IMR-90 (cell line): ENCODE results near the gene FUBP1. TPM values are rescaled to one million over a fixed set of nuclear protein-coding genes. Genes with fewer than 3 reads are reported as not detected.

ENCODE experiments used
- ATAC-seq: fragments of 200-7000 bp; cut with Tn5 transposase; 2 replicates; pipeline ENCODE4 v1.9.1; 2020; ENCODE audit warnings: low read depth, mild to moderate bottlenecking, moderate library complexity
- BruUV-seq: library from RNA; stranded (reverse); fragments of 400-500 nt; replicated peaks from 2 replicates; lab custom pipeline; 2021; lab: Mats Ljungman, UMichigan
- CTCF ChIA-PET: fragments of 300-600 bp; formaldehyde crosslinking; extraction: SDS; loops from one replicate; lab custom pipeline; 2021; ENCODE audit warnings: antibody characterized with exemption; lab: Yijun Ruan, JAX
- POLR2A ChIA-PET: fragments of 300-600 bp; sonication (Branson Sonifier 250); formaldehyde crosslinking; loops from one replicate; lab custom pipeline; 2022; ENCODE audit warnings: antibody characterized with exemption; ENCODE audit not compliant: unreplicated experiment; lab: Charles Lee
- DNase-seq: peaks from one replicate; pipeline ENCODE4 v3.0.0; 2013
- H2AFZ ChIP-seq: replicated peaks from 2 replicates; pipeline ENCODE3; 2013; ENCODE audit warnings: low read length, mild to moderate bottlenecking; ENCODE audit not compliant: poor library complexity
- H2AK5ac ChIP-seq: 2 replicates; pipeline ENCODE4 v1.6.1; 2013; ENCODE audit warnings: low read depth, low read length, inconsistent platforms
- H2AK9ac ChIP-seq: replicated peaks from 2 replicates; pipeline ENCODE3; 2013; ENCODE audit warnings: mild to moderate bottlenecking, low read depth, low read length, moderate library complexity; ENCODE audit not compliant: poor library complexity
- H2BK120ac ChIP-seq: 2 replicates; pipeline ENCODE4 v1.6.1; 2013; ENCODE audit warnings: low read depth, low read length, inconsistent platforms
- H2BK15ac ChIP-seq: 3 replicates; pipeline ENCODE4 v1.6.1; 2013; ENCODE audit warnings: low read depth, low read length, inconsistent platforms
- H2BK20ac ChIP-seq: 2 replicates; pipeline ENCODE4 v1.6.1; 2013; ENCODE audit warnings: low read depth, mild to moderate bottlenecking, inconsistent platforms, low read length, moderate library complexity
- H2BK5ac ChIP-seq: 2 replicates; pipeline ENCODE4 v1.6.1; 2013; ENCODE audit warnings: mild to moderate bottlenecking, low read depth, low read length, inconsistent platforms; ENCODE audit not compliant: poor library complexity, severe bottlenecking
- H3K14ac ChIP-seq: replicated peaks from 2 replicates; pipeline ENCODE4 v1.6.1; 2013; ENCODE audit warnings: low read depth, low read length, inconsistent platforms
- H3K18ac ChIP-seq: 2 replicates; pipeline ENCODE4 v1.6.1; 2013; ENCODE audit warnings: low read depth, low read length, control low read depth
- H3K23ac ChIP-seq: 2 replicates; pipeline ENCODE4 v1.6.1; 2013; ENCODE audit warnings: low read depth, low read length, inconsistent platforms
- H3K27ac ChIP-seq: 2 replicates; pipeline ENCODE4 v1.5.1; 2013; ENCODE audit warnings: mild to moderate bottlenecking, control low read depth, low read length; ENCODE audit not compliant: insufficient read depth
- H3K27me3 ChIP-seq: 2 replicates; pipeline ENCODE4 v1.6.1; 2013; ENCODE audit warnings: low read length; ENCODE audit not compliant: control insufficient read depth, insufficient read depth
- H3K36me3 ChIP-seq: 2 replicates; pipeline ENCODE4 v1.6.1; 2013; ENCODE audit warnings: low read length, mixed read lengths; ENCODE audit not compliant: control insufficient read depth, insufficient read depth
- H3K4ac ChIP-seq: 2 replicates; pipeline ENCODE4 v1.6.1; 2013; ENCODE audit warnings: low read depth, low read length, inconsistent platforms
- H3K4me1 ChIP-seq: 2 replicates; pipeline ENCODE4 v1.6.1; 2013; ENCODE audit warnings: low read length, mixed read lengths; ENCODE audit not compliant: control insufficient read depth, insufficient read depth
- H3K4me2 ChIP-seq: 2 replicates; pipeline ENCODE4 v1.6.1; 2013; ENCODE audit warnings: low read depth, mild to moderate bottlenecking, control low read depth, low read length, moderate library complexity
- H3K4me3 ChIP-seq: 2 replicates; pipeline ENCODE4 v1.5.1; 2013; ENCODE audit warnings: low read depth, mild to moderate bottlenecking, control low read depth, low read length, moderate library complexity; ENCODE audit not compliant: insufficient read depth
- H3K56ac ChIP-seq: 2 replicates; pipeline ENCODE4 v1.6.1; 2013; ENCODE audit warnings: low read length, inconsistent platforms; ENCODE audit not compliant: insufficient read depth; ENCODE audit errors: extremely low read depth
- H3K79me1 ChIP-seq, 2 experiments: 2 replicates each; pipeline ENCODE4 v1.6.1; 2013; ENCODE audit warnings: low read length in 2 of 2, inconsistent platforms in 1 of 2, low read depth in 1 of 2
- H3K9ac ChIP-seq: 2 replicates; pipeline ENCODE4 v1.6.1; 2013; ENCODE audit warnings: low read depth, low read length, control low read depth
- H3K9me1 ChIP-seq: 2 replicates; pipeline ENCODE4 v1.6.1; 2013; ENCODE audit warnings: low read length, inconsistent platforms; ENCODE audit not compliant: insufficient read depth
- H3K9me3 ChIP-seq: 2 replicates; pipeline ENCODE4 v1.6.1; 2013; ENCODE audit warnings: low read length; ENCODE audit not compliant: control insufficient read depth, insufficient read depth
- H4K20me1 ChIP-seq: 2 replicates; pipeline ENCODE4 v1.6.1; 2013; ENCODE audit warnings: low read length, inconsistent platforms; ENCODE audit not compliant: insufficient read depth
- H4K5ac ChIP-seq: 2 replicates; pipeline ENCODE4 v1.6.1; 2013; ENCODE audit warnings: mild to moderate bottlenecking, low read depth, low read length, control low read depth
- H4K8ac ChIP-seq, 2 experiments: 2 replicates each; pipeline ENCODE4 v1.6.1; 2013; ENCODE audit warnings: low read depth in 2 of 2, low read length in 2 of 2, control low read depth in 1 of 2, inconsistent platforms in 1 of 2
- H4K91ac ChIP-seq: 2 replicates; pipeline ENCODE4 v1.6.1; 2013; ENCODE audit warnings: low read depth, low read length, inconsistent platforms; ENCODE audit not compliant: insufficient read depth
- CEBPB ChIP-seq: IDR thresholded peaks from 2 replicates; pipeline ENCODE4 v1.6.1; 2012; ENCODE audit warnings: low read depth, low read length, improper control_type of control experiment
- CTCF ChIP-seq: conservative IDR thresholded peaks from 2 replicates; pipeline ENCODE4 v1.5.1; 2012; ENCODE audit warnings: mild to moderate bottlenecking, low read depth, low read length, improper control_type of control experiment
- ELK1 ChIP-seq: fragments of 150-350 bp; IDR thresholded peaks from 2 replicates; pipeline ENCODE4 v1.6.1; 2016; ENCODE audit warnings: low read depth, mild to moderate bottlenecking, low read length, moderate library complexity, borderline replicate concordance
- MAFK ChIP-seq: IDR thresholded peaks from 2 replicates; pipeline ENCODE4 v1.6.1; 2012; ENCODE audit warnings: low read depth, low read length, improper control_type of control experiment
- MAZ ChIP-seq: IDR thresholded peaks from 2 replicates; pipeline ENCODE4 v1.6.1; 2012; ENCODE audit warnings: low read depth, mild to moderate bottlenecking, low read length, improper control_type of control experiment, moderate library complexity, borderline replicate concordance
- NFE2L2 ChIP-seq: fragments of 150-350 bp; IDR thresholded peaks from 2 replicates; pipeline ENCODE4 v1.6.1; 2016; ENCODE audit warnings: low read depth, mild to moderate bottlenecking, low read length
- RCOR1 ChIP-seq: IDR thresholded peaks from 2 replicates; pipeline ENCODE4 v1.6.1; 2012; ENCODE audit warnings: mild to moderate bottlenecking, low read length, improper control_type of control experiment; ENCODE audit not compliant: insufficient replicate concordance
- RFX5 ChIP-seq: IDR thresholded peaks from 2 replicates; pipeline ENCODE4 v1.8.0; 2012; ENCODE audit warnings: low read depth, mild to moderate bottlenecking, low read length, moderate library complexity
- WGBS, 2 experiments: methylation state at CpG; one replicate each; pipeline versions ENCODE4 v1.1.5 to v1.1.7; 2013; ENCODE audit warnings: missing lambda C conversion rate in 2 of 2; ENCODE audit not compliant: insufficient read length in 1 of 2; ENCODE audit errors: extremely low coverage in 2 of 2; 5-methylcytosine and 5-hydroxymethylcytosine counted together
- dilution Hi-C: fragments of 300-500 bp; cut with HindIII; formaldehyde crosslinking; loops from one replicate; pipeline ENCODE4 v1.14.3; 2018; ENCODE audit warnings: low sequenced_read_pairs; ENCODE audit not compliant: unreplicated experiment
- in situ Hi-C: fragments of 300-500 bp; cut with MboI; formaldehyde crosslinking; loops from 3 replicates; pipeline ENCODE4 v1.14.3; 2019; ENCODE audit warnings: low sequenced_read_pairs, inconsistent platforms, mixed read lengths
- intact Hi-C: fragments of 100-400 bp; cut with micrococcal nuclease; formaldehyde crosslinking; loops from 2 replicates; pipeline ENCODE4 v1.10.0; 2022
- polyA plus RNA-seq, 3 experiments: library from polyadenylated mRNA; depleted of rRNA; stranded (reverse); fragments of >200 nt; gene quantifications; 2 replicates each; pipeline ENCODE4 v1.2.3, GENCODE V29; 2012; ENCODE audit warnings: low replicate concordance in 1 of 3
- total RNA-seq: library from RNA; depleted of rRNA; stranded (reverse); fragments of >200 nt; gene quantifications from 2 replicates; pipeline ENCODE4 v1.2.3, GENCODE V29; 2012

Gene FUBP1
- total and polyA plus RNA-seq, 2 of the 4 experiments (the other 2 are of a cell fraction) = 94.7 to 129 TPM

GRCh38 chr1:77987919-77988318 is 9.0 kb upstream of the FUBP1 start:
- Histone ChIP-seq H2AFZ (no peak overlapping the region), H2BK15ac (no peak overlapping the region), H3K4me3 (no peak overlapping the region), H4K91ac (no peak overlapping the region), H3K27ac (no peak overlapping the region), H2BK20ac (no peak overlapping the region), H2AK5ac (no peak overlapping the region), H3K56ac (no peak overlapping the region), H3K27me3 (no peaks in the 10 kb centered on the region), H3K9ac (no peak overlapping the region), H2BK120ac (no peak overlapping the region), H4K8ac (no peak overlapping the region), H3K14ac (no peak overlapping the region), H3K36me3 (0 out of 2 replicates have a peak, but pooled peaks cover 1% of the 10 kb centered on the region), H2BK5ac (no peak overlapping the region), H3K18ac (no peak overlapping the region), H3K4me2 (no peak overlapping the region), H3K4ac (no peak overlapping the region), H3K9me1 (0 out of 2 replicates have a peak, but pooled peaks cover 6% of the 10 kb centered on the region), H2AK9ac (no peak overlapping the region), H3K9me3 (no peaks in the 10 kb centered on the region), H3K4me1 (peaks cover 6% of the 10 kb centered on the region; the same call in 1 of the 2 replicates), H3K79me1 (peaks cover 31 to 58% of the 10 kb centered on the region in 2 experiments), H4K20me1 (no peaks in the 10 kb centered on the region), H3K23ac (no peak overlapping the region), H4K5ac (no peak overlapping the region)
- intact Hi-C loops = no loop called here
- DNase-seq (no peak), ATAC-seq (no peak)
- no TSS peak for BruUV-seq
- dilution Hi-C loops = no loop called here
- in situ Hi-C loops = no loop called here
- POLR2A ChIA-PET = no interaction called here
- no CpG with 5 or more reads among the region's 2 CpGs for whole genome bisulfite sequencing, 2 experiments
- no peak for TF ChIP-seq RCOR1
- TF ChIP-seq MAZ = no peak
- no peak for TF ChIP-seq CTCF
- TF ChIP-seq NFE2L2 = no peak
- no peak for TF ChIP-seq RFX5
- TF ChIP-seq MAFK = no peak
- no peak for TF ChIP-seq CEBPB
- TF ChIP-seq ELK1 = no peak
- CTCF ChIA-PET = interaction anchor here (0.6 kb wide), 1 partner anchor 65 kb away, joined by 3 read pairs; no protein-coding TSS in a partner anchor
